ENCODE measurements around the gene JAM2. TPM values are rescaled to one million over a fixed set of nuclear protein-coding genes. Genes with fewer than 3 reads are reported as not detected.

JAM2 gene
- total RNA-seq, 1 donor from 2014 or later = 38.6 TPM

DNA sequence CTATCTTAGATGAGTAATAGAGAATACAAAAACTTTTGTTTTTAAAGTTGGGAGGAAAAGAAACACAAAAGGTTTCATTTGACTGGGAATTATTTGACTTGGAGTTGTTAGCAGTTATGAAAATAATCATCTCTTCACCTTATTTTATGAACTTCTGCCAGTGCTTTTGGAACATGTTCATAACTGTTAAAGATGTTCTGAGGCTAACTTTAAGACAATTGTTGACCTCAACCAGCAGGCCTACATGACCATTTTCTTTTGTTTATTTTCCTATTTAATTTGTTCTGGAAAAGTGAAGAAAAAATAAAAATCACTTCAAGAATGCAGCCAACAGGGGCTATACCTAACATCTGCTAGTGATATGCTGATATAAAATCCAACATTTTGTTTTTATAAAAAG is 37.4 kb downstream of the JAM2 start:
- Histone ChIP-seq H3K9me3 (no peaks in the 10 kb centered on the region), H3K4me3 (no peak overlapping the region), H3K4me1 (no peaks in the 10 kb centered on the region), H3K27ac (no peak overlapping the region), H3K27me3 (no peaks in the 10 kb centered on the region), H3K36me3 (no peaks in the 10 kb centered on the region)
- ATAC-seq (no peak), DNase-seq (no peak)
- TF ChIP-seq, protein P1, sequence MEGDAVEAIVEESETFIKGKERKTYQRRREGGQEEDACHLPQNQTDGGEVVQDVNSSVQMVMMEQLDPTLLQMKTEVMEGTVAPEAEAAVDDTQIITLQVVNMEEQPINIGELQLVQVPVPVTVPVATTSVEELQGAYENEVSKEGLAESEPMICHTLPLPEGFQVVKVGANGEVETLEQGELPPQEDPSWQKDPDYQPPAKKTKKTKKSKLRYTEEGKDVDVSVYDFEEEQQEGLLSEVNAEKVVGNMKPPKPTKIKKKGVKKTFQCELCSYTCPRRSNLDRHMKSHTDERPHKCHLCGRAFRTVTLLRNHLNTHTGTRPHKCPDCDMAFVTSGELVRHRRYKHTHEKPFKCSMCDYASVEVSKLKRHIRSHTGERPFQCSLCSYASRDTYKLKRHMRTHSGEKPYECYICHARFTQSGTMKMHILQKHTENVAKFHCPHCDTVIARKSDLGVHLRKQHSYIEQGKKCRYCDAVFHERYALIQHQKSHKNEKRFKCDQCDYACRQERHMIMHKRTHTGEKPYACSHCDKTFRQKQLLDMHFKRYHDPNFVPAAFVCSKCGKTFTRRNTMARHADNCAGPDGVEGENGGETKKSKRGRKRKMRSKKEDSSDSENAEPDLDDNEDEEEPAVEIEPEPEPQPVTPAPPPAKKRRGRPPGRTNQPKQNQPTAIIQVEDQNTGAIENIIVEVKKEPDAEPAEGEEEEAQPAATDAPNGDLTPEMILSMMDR (IDR thresholded peaks at IDR 0.05) = no peak
- intact Hi-C loops (cut with DNase I) = no loop called here

DNA sequence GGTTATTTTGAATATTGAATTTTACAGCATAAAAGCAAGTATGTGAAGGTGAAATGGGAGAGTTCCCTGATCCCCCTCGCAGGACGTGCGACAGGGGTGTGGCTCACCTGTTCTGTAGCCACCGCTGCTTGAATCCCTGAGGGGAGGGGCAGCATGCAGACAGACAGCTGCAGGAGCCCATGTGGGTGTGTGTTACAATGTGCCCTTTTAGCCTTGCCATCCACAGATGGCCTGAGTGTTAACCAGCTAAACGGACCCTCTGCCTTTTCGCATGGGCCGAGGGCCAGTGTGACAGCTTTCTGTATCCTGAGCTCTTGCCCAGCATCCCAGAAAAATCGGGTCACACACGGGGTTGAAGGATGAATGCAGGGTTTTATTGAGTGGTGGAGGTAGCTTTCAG is 43.3 kb downstream of the JAM2 start:
- TF ChIP-seq, protein P1 (IDR thresholded peaks at IDR 0.05) = no peak
- ATAC-seq (no peak), DNase-seq (no peak)
- intact Hi-C loops (cut with DNase I) = no loop called here
- Histone ChIP-seq H3K36me3 (no peaks in the 10 kb centered on the region), H3K27me3 (no peaks in the 10 kb centered on the region), H3K4me3 (no peak overlapping the region), H3K9me3 (no peaks in the 10 kb centered on the region), H3K4me1 (no peaks in the 10 kb centered on the region), H3K27ac (no peak overlapping the region)

DNA sequence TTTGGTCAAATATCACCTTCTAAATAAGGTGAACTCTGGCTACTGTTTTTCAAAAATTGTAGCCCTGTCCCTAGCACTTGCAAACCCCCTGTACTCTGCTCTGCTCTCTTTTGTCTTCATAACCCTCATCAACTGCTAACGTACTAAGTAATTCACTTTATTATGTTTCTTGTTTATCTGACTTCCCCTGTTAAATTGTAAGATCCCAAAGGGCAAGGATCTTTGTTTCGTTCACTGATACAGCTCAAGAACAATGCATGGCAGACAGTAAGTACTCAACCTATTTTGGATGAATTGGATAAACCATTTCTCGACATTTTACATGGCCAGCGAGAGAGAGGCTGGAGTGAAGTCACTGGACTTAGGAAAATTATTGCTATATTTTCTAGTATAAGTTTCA is 48.7 kb downstream of the JAM2 start:
- no peak for DNase-seq
- TF ChIP-seq, protein P1 (IDR thresholded peaks at IDR 0.05) = no peak
- no peak for ATAC-seq
- Histone ChIP-seq H3K27ac (peak overlapping the region; percentile 52), H3K4me1 (peaks cover 3% of the 10 kb centered on the region), H3K36me3 (no peaks in the 10 kb centered on the region), H3K4me3 (no peak overlapping the region), H3K27me3 (no peaks in the 10 kb centered on the region), H3K9me3 (no peaks in the 10 kb centered on the region)
- intact Hi-C loops (cut with DNase I) = no loop called here

DNA sequence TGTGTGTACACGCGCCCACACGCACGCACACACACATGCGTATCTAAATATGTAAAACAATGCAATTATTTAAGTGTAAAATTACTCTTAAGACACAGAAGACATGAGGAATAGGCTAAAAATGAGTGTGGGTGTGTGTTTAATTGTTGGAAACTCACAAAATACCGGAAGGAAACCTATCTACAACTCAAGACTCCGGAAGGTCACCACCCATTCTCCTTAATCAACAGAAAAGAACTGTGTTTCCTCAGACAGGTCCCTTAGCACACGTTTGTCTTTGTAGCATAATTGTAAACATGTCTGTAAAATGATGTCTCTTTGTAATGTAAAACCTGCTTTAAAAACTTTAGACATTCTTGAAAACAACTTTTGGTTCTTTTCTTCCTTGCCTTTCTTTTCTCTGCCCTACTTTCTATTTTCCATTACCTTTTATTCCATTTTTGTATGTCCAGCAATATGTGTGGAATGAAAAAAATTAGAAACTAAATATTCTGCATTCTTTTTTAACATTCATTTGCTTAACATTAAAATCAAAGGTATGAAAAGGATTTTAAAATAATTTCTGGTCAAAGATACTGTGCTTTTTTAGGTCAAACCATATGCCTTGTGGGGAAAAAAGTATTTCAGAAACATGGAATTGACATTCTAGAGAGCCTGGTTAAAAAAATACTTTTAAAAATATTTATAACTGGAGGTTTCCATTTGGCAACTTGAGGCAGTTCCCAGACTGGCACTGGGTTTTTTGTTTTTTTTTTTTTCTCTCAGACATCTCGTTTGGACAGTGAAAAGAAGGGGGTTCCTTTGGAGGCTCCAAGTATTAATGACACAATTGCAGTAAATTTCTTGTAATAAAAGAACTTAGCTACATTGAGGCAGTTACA is 49.5 kb downstream of the JAM2 start:
- Histone ChIP-seq H3K4me3 (no peak overlapping the region), H3K4me1 (peaks cover 3% of the 10 kb centered on the region), H3K27ac (peak overlapping the region; percentile 52), H3K9me3 (no peaks in the 10 kb centered on the region), H3K36me3 (no peaks in the 10 kb centered on the region), H3K27me3 (no peaks in the 10 kb centered on the region)
- DNase-seq = no peak
- intact Hi-C loops (cut with DNase I) = no loop called here
- TF ChIP-seq, protein P1 (IDR thresholded peaks at IDR 0.05) = no peak
- ATAC-seq = peak; percentile 44

DNA sequence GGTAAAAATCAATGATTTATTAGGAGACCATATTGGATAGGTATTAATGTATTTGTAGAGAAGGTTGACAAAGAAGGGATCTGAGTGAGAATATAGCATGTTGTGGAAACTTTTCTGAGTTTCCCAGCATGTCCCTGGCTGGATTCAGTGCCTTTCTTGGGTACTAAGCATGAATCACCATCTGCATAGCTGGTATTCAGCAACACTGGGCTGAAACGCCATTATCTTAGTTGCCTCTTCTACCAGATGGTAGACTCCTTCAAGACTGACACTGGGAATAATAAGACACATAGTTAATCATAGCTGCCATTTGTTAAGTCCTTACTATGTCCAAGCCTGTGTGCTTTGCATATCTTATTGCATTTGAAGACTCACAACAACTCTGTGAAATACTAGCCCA is 50.2 kb downstream of the JAM2 start:
- peak overlapping the region; percentile 31 for H3K27ac ChIP-seq
- peaks cover 3% of the 10 kb centered on the region for H3K4me1 ChIP-seq
- H3K36me3 ChIP-seq = no peaks in the 10 kb centered on the region
- TF ChIP-seq, protein P1 (IDR thresholded peaks at IDR 0.05) = no peak
- no peaks in the 10 kb centered on the region for H3K9me3 ChIP-seq
- H3K27me3 ChIP-seq = no peaks in the 10 kb centered on the region
- intact Hi-C loops (cut with DNase I) = no loop called here
- DNase-seq = no peak
- no peak overlapping the region for H3K4me3 ChIP-seq
- no peak for ATAC-seq
